HG03469 (cell line): Measurements from ENCODE around the gene CRTC2.

Experiments used
- ATAC-seq: cut with Tn5 transposase; IDR thresholded peaks from one replicate; pipeline ENCODE4 v1.9.1; 2021; ENCODE audit warnings: mild to moderate bottlenecking, moderate library complexity, moderate number of reproducible peaks; ENCODE audit not compliant: unreplicated experiment

The CRTC2 gene

GRCh38 chr1:153973525-153973924 lies 15.1 kb upstream of the CRTC2 start:
- no peak for ATAC-seq

- ATAC-seq, result no peak
These were observed 14.7 kb upstream of the CRTC2 start for GRCh38 chr1:153973071-153973470.

GRCh38 chr1:153970346-153970745 lies 11.9 kb upstream of the CRTC2 start:
- no peak for ATAC-seq

GRCh38 chr1:153968972-153969371 lies 10.6 kb upstream of the CRTC2 start:
- ATAC-seq, result no peak

- no peak for ATAC-seq
These were observed 10.0 kb upstream of the CRTC2 start for GRCh38 chr1:153968408-153968807.

GRCh38 chr1:153968000-153968363 lies 9.6 kb upstream of the CRTC2 start:
- no peak for ATAC-seq

GRCh38 chr1:153967107-153967999 lies 8.9 kb upstream of the CRTC2 start, which contains the start of gene CREB3L4:
CREB3L4 (plus strand) TSS chr1:153967902; CDS start chr1:153968526, 624 bp downstream.
- ATAC-seq, result peak; percentile 59

GRCh38 chr1:153963850-153964331 lies 5.5 kb upstream of the CRTC2 start:
- ATAC-seq, result peak; percentile 2

- peak; percentile 31 for ATAC-seq
These were observed 4.8 kb upstream of the CRTC2 start, which contains the start of gene SLC39A1 for GRCh38 chr1:153963030-153963849. SLC39A1 (minus strand) TSS chr1:153963537; CDS start chr1:153962715, 822 bp downstream.

GRCh38 chr1:153962088-153963029 lies 3.9 kb upstream of the CRTC2 start:
- ATAC-seq, result no peak

- no peak for ATAC-seq
These were observed 3.0 kb upstream of the CRTC2 start for GRCh38 chr1:153961421-153961820.

- no peak for ATAC-seq
These were observed 1.8 kb upstream of the CRTC2 start for GRCh38 chr1:153960206-153960605.

GRCh38 chr1:153959454-153959853 lies 1.0 kb upstream of the CRTC2 start:
- ATAC-seq, result no peak

- no peak for ATAC-seq
These were observed 499 bp upstream of the CRTC2 start for GRCh38 chr1:153958961-153959260.

- ATAC-seq, result no peak
These were observed 685 bp downstream of the CRTC2 start for GRCh38 chr1:153957744-153958110.

- no peak for ATAC-seq
These were observed 1.3 kb downstream of the CRTC2 start for GRCh38 chr1:153956997-153957715.

GRCh38 chr1:153954826-153955225 lies 3.6 kb downstream of the CRTC2 start:
- ATAC-seq, result no peak

GRCh38 chr1:153953859-153954365 lies 4.5 kb downstream of the CRTC2 start:
- ATAC-seq, result no peak

GRCh38 chr1:153951801-153952200 lies 6.6 kb downstream of the CRTC2 start:
- ATAC-seq, result no peak

GRCh38 chr1:153951183-153951582 lies 7.2 kb downstream of the CRTC2 start:
- no peak for ATAC-seq
